HG02798 (cell line): ENCODE results near the gene P2RY2.
"Not testable (repeated sequence)": the region's sequence is repeated elsewhere in the genome, so short reads cannot be mapped to it uniquely, and the experiment has no call there.

ENCODE experiments used
- ATAC-seq: cut with Tn5 transposase; IDR thresholded peaks from one replicate; pipeline ENCODE4 v1.9.1; 2021; ENCODE audit warnings: mild to moderate bottlenecking; ENCODE audit not compliant: unreplicated experiment, poor library complexity

The P2RY2 gene

GRCh38 chr11:73186886-73187285 lies 31.2 kb upstream of the P2RY2 start:
- no peak for ATAC-seq

GRCh38 chr11:73187854-73188253 lies 30.2 kb upstream of the P2RY2 start:
- ATAC-seq = no peak

- ATAC-seq = no peak
These were observed 29.8 kb upstream of the P2RY2 start for GRCh38 chr11:73188301-73188700.

GRCh38 chr11:73189315-73189714 lies 28.8 kb upstream of the P2RY2 start:
- no peak for ATAC-seq

- ATAC-seq = no peak
These were observed 28.1 kb upstream of the P2RY2 start for GRCh38 chr11:73189723-73190556.

GRCh38 chr11:73190557-73190885 lies 27.6 kb upstream of the P2RY2 start:
- ATAC-seq = no peak

GRCh38 chr11:73191151-73191550 lies 26.9 kb upstream of the P2RY2 start:
- ATAC-seq = no peak

- no peak for ATAC-seq
These were observed 25.8 kb upstream of the P2RY2 start for GRCh38 chr11:73192272-73192671.

- no peak for ATAC-seq
These were observed 24.6 kb upstream of the P2RY2 start for GRCh38 chr11:73193251-73194033.

- no peak for ATAC-seq
These were observed 24.0 kb upstream of the P2RY2 start for GRCh38 chr11:73194034-73194507.

- ATAC-seq = no peak
These were observed 23.5 kb upstream of the P2RY2 start for GRCh38 chr11:73194593-73194992.

GRCh38 chr11:73195191-73196007 lies 22.7 kb upstream of the P2RY2 start:
- no peak for ATAC-seq

GRCh38 chr11:73196576-73196975 lies 21.5 kb upstream of the P2RY2 start:
- ATAC-seq = no peak

GRCh38 chr11:73197348-73197747 lies 20.7 kb upstream of the P2RY2 start:
- no peak for ATAC-seq

GRCh38 chr11:73197787-73198186 lies 20.3 kb upstream of the P2RY2 start:
- ATAC-seq = not testable (repeated sequence)

- no peak for ATAC-seq
These were observed 19.4 kb upstream of the P2RY2 start for GRCh38 chr11:73198677-73199076.

GRCh38 chr11:73199446-73199845 lies 18.6 kb upstream of the P2RY2 start:
- ATAC-seq = no peak

- ATAC-seq = no peak
These were observed 17.8 kb upstream of the P2RY2 start for GRCh38 chr11:73200256-73200655.

- no peak for ATAC-seq
These were observed 16.8 kb upstream of the P2RY2 start for GRCh38 chr11:73201249-73201648.

GRCh38 chr11:73201888-73202780 lies 15.9 kb upstream of the P2RY2 start:
- ATAC-seq = no peak
